Measurements from ENCODE around the gene SNTG2. TPM values are rescaled to one million over a fixed set of nuclear protein-coding genes. Genes with fewer than 3 reads are reported as not detected.

SNTG2 gene
- total RNA-seq, 2 donors from 2014 or later: 4.1 to 11.9 TPM

DNA sequence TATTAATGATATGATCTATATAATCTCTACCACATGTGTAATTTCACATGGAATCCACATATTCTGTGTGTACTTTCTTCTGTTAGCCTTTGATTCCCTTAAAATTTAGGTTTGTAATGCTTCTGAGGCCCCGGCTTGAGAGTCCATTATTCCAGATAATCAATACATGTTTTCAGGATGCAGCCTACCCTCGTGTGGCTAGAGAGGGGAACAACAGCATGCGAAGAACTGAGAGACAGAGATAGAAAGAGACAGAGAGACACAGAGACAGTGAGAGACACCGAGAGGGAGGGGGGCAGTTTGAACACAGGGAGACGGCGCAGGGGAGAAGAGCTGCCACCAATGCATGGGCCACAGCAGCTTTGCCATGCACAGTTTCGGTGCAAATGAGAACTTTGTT is 185.4 kb downstream of the SNTG2 start:
- Mint-ChIP-seq H3K9me3 (no peaks in the 10 kb centered on the region), H3K27ac (no peak overlapping the region), H3K4me1 (peaks cover 2% of the 10 kb centered on the region), H3K27me3 (ENCODE audit: insufficient read depth) (no peaks in the 10 kb centered on the region), H3K4me3 (no peak overlapping the region), H3K36me3 (ENCODE audit: low read depth) (peaks cover 2% of the 10 kb centered on the region)
- Histone ChIP-seq H3K27me3 (ENCODE audit: control insufficient read depth, insufficient read depth, low read length, poor library complexity, severe bottlenecking) (no peaks in the 10 kb centered on the region), H3K36me3 (ENCODE audit: control insufficient read depth, insufficient read depth, low read length) (no peaks in the 10 kb centered on the region), H3K4me1 (ENCODE audit: control insufficient read depth, insufficient read depth, low read length) (no peaks in the 10 kb centered on the region), H3K9ac (ENCODE audit: extremely low read depth, low read length, poor library complexity, severe bottlenecking) (no peak overlapping the region), H3K4me3 (ENCODE audit: low read length) (no peak overlapping the region), H3K9me3 (ENCODE audit: control insufficient read depth, low read length) (no peaks in the 10 kb centered on the region), H3K27ac (ENCODE audit: low read depth, low read length) (no peak overlapping the region)
- WGBS, 2 experiments (ENCODE audit: insufficient coverage in 1 of 2, insufficient read length in 1 of 2): 64 to 79% methylated on average over 6 to 7 of the region's 7 CpGs
- TF ChIP-seq, protein P1, sequence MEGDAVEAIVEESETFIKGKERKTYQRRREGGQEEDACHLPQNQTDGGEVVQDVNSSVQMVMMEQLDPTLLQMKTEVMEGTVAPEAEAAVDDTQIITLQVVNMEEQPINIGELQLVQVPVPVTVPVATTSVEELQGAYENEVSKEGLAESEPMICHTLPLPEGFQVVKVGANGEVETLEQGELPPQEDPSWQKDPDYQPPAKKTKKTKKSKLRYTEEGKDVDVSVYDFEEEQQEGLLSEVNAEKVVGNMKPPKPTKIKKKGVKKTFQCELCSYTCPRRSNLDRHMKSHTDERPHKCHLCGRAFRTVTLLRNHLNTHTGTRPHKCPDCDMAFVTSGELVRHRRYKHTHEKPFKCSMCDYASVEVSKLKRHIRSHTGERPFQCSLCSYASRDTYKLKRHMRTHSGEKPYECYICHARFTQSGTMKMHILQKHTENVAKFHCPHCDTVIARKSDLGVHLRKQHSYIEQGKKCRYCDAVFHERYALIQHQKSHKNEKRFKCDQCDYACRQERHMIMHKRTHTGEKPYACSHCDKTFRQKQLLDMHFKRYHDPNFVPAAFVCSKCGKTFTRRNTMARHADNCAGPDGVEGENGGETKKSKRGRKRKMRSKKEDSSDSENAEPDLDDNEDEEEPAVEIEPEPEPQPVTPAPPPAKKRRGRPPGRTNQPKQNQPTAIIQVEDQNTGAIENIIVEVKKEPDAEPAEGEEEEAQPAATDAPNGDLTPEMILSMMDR (conservative IDR thresholded peaks at IDR 0.05): peak; percentile 71
- DNase-seq: peak; percentile 62

GRCh38 chr2:1136846-1137245 is 186.2 kb downstream of the SNTG2 start:
- no peak for DNase-seq
- H3K36me3 ChIP-seq (ENCODE audit: control insufficient read depth, insufficient read depth, low read length): no peaks in the 10 kb centered on the region
- H3K4me1 Mint-ChIP-seq: no peaks in the 10 kb centered on the region
- no peak overlapping the region for H3K4me3 Mint-ChIP-seq
- no peak overlapping the region for H3K27ac Mint-ChIP-seq
- no peaks in the 10 kb centered on the region for H3K27me3 ChIP-seq (ENCODE audit: control insufficient read depth, insufficient read depth, low read length, poor library complexity, severe bottlenecking)
- H3K36me3 Mint-ChIP-seq (ENCODE audit: low read depth): peaks cover 2% of the 10 kb centered on the region
- no peaks in the 10 kb centered on the region for H3K9me3 Mint-ChIP-seq
- H3K4me3 ChIP-seq (ENCODE audit: low read length): no peak overlapping the region
- no peak overlapping the region for H3K9ac ChIP-seq (ENCODE audit: extremely low read depth, low read length, poor library complexity, severe bottlenecking)
- WGBS, 2 experiments (ENCODE audit: insufficient coverage in 1 of 2, insufficient read length in 1 of 2): 86 to 91% methylated on average over 7 of the region's 7 CpGs
- no peaks in the 10 kb centered on the region for H3K27me3 Mint-ChIP-seq (ENCODE audit: insufficient read depth)
- H3K27ac ChIP-seq (ENCODE audit: low read depth, low read length): no peak overlapping the region
- H3K9me3 ChIP-seq (ENCODE audit: control insufficient read depth, low read length): no peaks in the 10 kb centered on the region
- H3K4me1 ChIP-seq (ENCODE audit: control insufficient read depth, insufficient read depth, low read length): no peaks in the 10 kb centered on the region
- TF ChIP-seq, protein P1 (conservative IDR thresholded peaks at IDR 0.05): no peak

DNA sequence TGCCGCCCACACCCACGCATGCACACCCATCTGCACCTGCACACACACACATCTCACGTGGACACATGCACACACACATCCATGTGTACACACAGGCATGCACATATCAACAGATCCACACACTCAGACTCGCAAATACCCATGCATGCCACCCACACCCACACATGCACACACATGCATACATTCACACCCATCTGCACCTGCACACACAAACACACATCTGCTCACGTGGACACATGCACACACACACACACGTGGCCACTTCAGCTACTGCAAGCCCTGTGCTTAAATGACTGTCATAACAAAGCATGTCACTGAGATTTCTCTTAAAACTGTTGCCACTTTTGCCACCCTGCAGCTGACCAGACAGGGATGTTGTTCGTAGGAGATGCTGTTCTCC is 186.6 kb downstream of the SNTG2 start:
- Mint-ChIP-seq H3K9me3 (no peaks in the 10 kb centered on the region), H3K27me3 (ENCODE audit: insufficient read depth) (no peaks in the 10 kb centered on the region), H3K36me3 (ENCODE audit: low read depth) (peaks cover 2% of the 10 kb centered on the region), H3K4me1 (no peaks in the 10 kb centered on the region), H3K4me3 (no peak overlapping the region), H3K27ac (no peak overlapping the region)
- Histone ChIP-seq H3K27me3 (ENCODE audit: control insufficient read depth, insufficient read depth, low read length, poor library complexity, severe bottlenecking) (no peaks in the 10 kb centered on the region), H3K9ac (ENCODE audit: extremely low read depth, low read length, poor library complexity, severe bottlenecking) (no peak overlapping the region), H3K36me3 (ENCODE audit: control insufficient read depth, insufficient read depth, low read length) (no peaks in the 10 kb centered on the region), H3K9me3 (ENCODE audit: control insufficient read depth, low read length) (no peaks in the 10 kb centered on the region), H3K4me1 (ENCODE audit: control insufficient read depth, insufficient read depth, low read length) (no peaks in the 10 kb centered on the region), H3K4me3 (ENCODE audit: low read length) (no peak overlapping the region), H3K27ac (ENCODE audit: low read depth, low read length) (no peak overlapping the region)
- no peak for DNase-seq
- 65 to 84% methylated on average over 2 to 7 of the region's 7 CpGs for WGBS, 2 experiments (ENCODE audit: insufficient coverage in 1 of 2, insufficient read length in 1 of 2)
- TF ChIP-seq, protein P1 (conservative IDR thresholded peaks at IDR 0.05): no peak

All from endodermal cell (in vitro differentiated cells).